PC-3 (cell line): ENCODE data around the gene NTHL1. TPM values are rescaled to one million over a fixed set of nuclear protein-coding genes. Genes with fewer than 3 reads are reported as not detected.

Experiments
- ATAC-seq: fragments of 200-7000 bp; cut with Tn5 transposase; 2 replicates; pipeline ENCODE4 v1.9.1; 2020; ENCODE audit warnings: mild to moderate bottlenecking, moderate library complexity
- BruUV-seq: library from RNA; stranded (reverse); fragments of 400-500 nt; replicated peaks from 2 replicates; lab custom pipeline; 2021; lab: Mats Ljungman, UMichigan
- CTCF ChIA-PET: fragments of 300-600 bp; sonication (Branson Sonifier 250); formaldehyde crosslinking; loops from one replicate; lab custom pipeline; 2022; ENCODE audit warnings: antibody characterized with exemption; lab: Charles Lee
- POLR2A ChIA-PET: fragments of 300-600 bp; sonication (Branson Sonifier 250); formaldehyde crosslinking; loops from one replicate; lab custom pipeline; 2022; ENCODE audit warnings: antibody characterized with exemption; ENCODE audit not compliant: unreplicated experiment; lab: Charles Lee
- DNase-seq: peaks from one replicate; pipeline ENCODE4 v3.0.0-alpha.2; 2015
- H2AFZ ChIP-seq: fragments of 300-600 bp; sonication (generic); 2 replicates; pipeline ENCODE4 v1.6.0; 2016; ENCODE audit warnings: antibody characterized with exemption, low read length
- H3F3A ChIP-seq: fragments of 300-600 bp; sonication (generic); one replicate; pipeline ENCODE4 v1.6.0; 2017; ENCODE audit warnings: antibody characterized with exemption, low read length, control low read depth, mild to moderate bottlenecking; ENCODE audit not compliant: unreplicated experiment
- H3K27ac ChIP-seq: fragments of 300-600 bp; sonication (generic); 2 replicates; pipeline ENCODE4 v1.5.1; 2016; ENCODE audit warnings: mild to moderate bottlenecking, low read length
- H3K27me3 ChIP-seq: fragments of 300-600 bp; sonication (generic); 2 replicates; pipeline ENCODE4 v1.6.1; 2016; ENCODE audit warnings: low read length, mixed read lengths
- H3K36me3 ChIP-seq: fragments of 300-600 bp; sonication (generic); 2 replicates; pipeline ENCODE4 v1.6.1; 2016; ENCODE audit warnings: low read depth, mixed run types, low read length, mixed read lengths
- H3K4me1 ChIP-seq: fragments of 300-600 bp; sonication (generic); 2 replicates; pipeline ENCODE4 v1.5.1; 2016; ENCODE audit warnings: low read length; ENCODE audit not compliant: insufficient read depth
- H3K4me2 ChIP-seq: fragments of 300-600 bp; sonication (generic); 2 replicates; pipeline ENCODE4 v1.6.0; 2016; ENCODE audit warnings: low read length
- H3K4me3 ChIP-seq: fragments of 300-600 bp; sonication (generic); 2 replicates; pipeline ENCODE4 v1.5.1; 2016; ENCODE audit warnings: mild to moderate bottlenecking, low read length, mixed read lengths
- H3K79me2 ChIP-seq: fragments of 300-600 bp; sonication (generic); 2 replicates; pipeline ENCODE4 v1.6.1; 2017; ENCODE audit warnings: low read length, mixed read lengths
- H3K9ac ChIP-seq: fragments of 300-600 bp; sonication (generic); 2 replicates; pipeline ENCODE4 v1.6.0; 2016; ENCODE audit warnings: mild to moderate bottlenecking, low read length
- H3K9me2 ChIP-seq: fragments of 300-600 bp; sonication (generic); replicated peaks from 2 replicates; pipeline ENCODE4 v1.6.1; 2016; ENCODE audit warnings: mixed run types, low read length, mixed read lengths
- H3K9me3 ChIP-seq: fragments of 300-600 bp; sonication (generic); 2 replicates; pipeline ENCODE4 v1.6.1; 2016; ENCODE audit warnings: low read length, mixed read lengths
- H4K20me1 ChIP-seq: fragments of 300-600 bp; sonication (generic); 2 replicates; pipeline ENCODE4 v1.6.1; 2016; ENCODE audit warnings: low read length, mixed read lengths
- CTCF ChIP-seq: fragments of 300-600 bp; sonication (generic); conservative IDR thresholded peaks from 2 replicates; pipeline ENCODE4 v1.5.1; 2017; ENCODE audit warnings: antibody characterized with exemption, low read depth, mild to moderate bottlenecking, low read length
- EZH2 ChIP-seq: fragments of 300-600 bp; sonication (generic); IDR thresholded peaks from one replicate; pipeline ENCODE4 v1.6.1; 2017; ENCODE audit warnings: antibody characterized with exemption, mild to moderate bottlenecking, low read length; ENCODE audit not compliant: unreplicated experiment
- EZH2phosphoT487 ChIP-seq: fragments of 300-600 bp; sonication (generic); IDR thresholded peaks from 2 replicates; pipeline ENCODE4 v1.6.1; 2018; ENCODE audit warnings: mild to moderate bottlenecking, antibody characterized with exemption, low read length, borderline replicate concordance
- intact Hi-C: fragments of 100-400 bp; cut with micrococcal nuclease; formaldehyde crosslinking; loops from 2 replicates; pipeline ENCODE4 v1.9.0; 2023
- total RNA-seq: library from RNA; depleted of rRNA; stranded (reverse); fragments of >200 nt; gene quantifications from 2 replicates; pipeline ENCODE4 v1.2.3, GENCODE V29; 2014

NTHL1 gene
- total RNA-seq, 1 experiment from 2014 or later, result 90.1 TPM

GRCh38 chr16:2001035-2001434 lies 46.6 kb downstream of the NTHL1 start:
- H3K27me3 ChIP-seq, result no peaks in the 10 kb centered on the region
- TF ChIP-seq EZH2 (no peak), EZH2phosphoT487 (no peak), CTCF (no peak)
- H3K27ac ChIP-seq, result no peak overlapping the region
- intact Hi-C loops, result no loop called here
- no TSS peak for BruUV-seq
- H3K4me3 ChIP-seq, result no peak overlapping the region
- peaks cover 4% of the 10 kb centered on the region; the same call in 1 of the 2 replicates for H3K36me3 ChIP-seq
- no peaks in the 10 kb centered on the region for H3K9me2 ChIP-seq
- H4K20me1 ChIP-seq, result peaks cover 15% of the 10 kb centered on the region; the same call in 1 of the 2 replicates
- H3K4me1 ChIP-seq, result 0 out of 2 replicates have a peak, but pooled peaks cover 2% of the 10 kb centered on the region
- ATAC-seq, result no peak
- no peak overlapping the region for H3K9ac ChIP-seq
- no peak overlapping the region for H3K4me2 ChIP-seq
- CTCF ChIA-PET, result no interaction called here
- no peaks in the 10 kb centered on the region for H3K9me3 ChIP-seq
- no peak for DNase-seq
- POLR2A ChIA-PET, result no interaction called here
- H3K79me2 ChIP-seq, result peaks cover 30% of the 10 kb centered on the region
- H2AFZ ChIP-seq, result no peak overlapping the region
- H3F3A ChIP-seq, result no peaks in the 10 kb centered on the region

GRCh38 chr16:1999866-2000514 lies 47.6 kb downstream of the NTHL1 start:
- DNase-seq, result no peak
- H3K9me3 ChIP-seq, result no peaks in the 10 kb centered on the region
- POLR2A ChIA-PET, result no interaction called here
- intact Hi-C loops, result no loop called here
- no peak overlapping the region for H3K4me2 ChIP-seq
- TF ChIP-seq CTCF (no peak), EZH2 (no peak), EZH2phosphoT487 (no peak)
- H3K9me2 ChIP-seq, result no peaks in the 10 kb centered on the region
- H3K36me3 ChIP-seq, result peaks cover 3% of the 10 kb centered on the region; the same call in 1 of the 2 replicates
- H3K4me1 ChIP-seq, result 0 out of 2 replicates have a peak, but pooled peaks cover under 1% of the 10 kb centered on the region
- H3K79me2 ChIP-seq, result peaks cover 19% of the 10 kb centered on the region
- ATAC-seq, result no peak
- H2AFZ ChIP-seq, result no peak overlapping the region
- BruUV-seq, result no TSS peak
- no peak overlapping the region for H3K4me3 ChIP-seq
- H4K20me1 ChIP-seq, result peaks cover 11% of the 10 kb centered on the region; the same call in 1 of the 2 replicates
- no peaks in the 10 kb centered on the region for H3F3A ChIP-seq
- no peaks in the 10 kb centered on the region for H3K27me3 ChIP-seq
- CTCF ChIA-PET, result no interaction called here
- H3K9ac ChIP-seq, result no peak overlapping the region
- H3K27ac ChIP-seq, result no peak overlapping the region
